Lower lobe of right lung (tissue), 2 donors: ENCODE results near the gene DNAH12. TPM values are rescaled to one million over a fixed set of nuclear protein-coding genes. Genes with fewer than 3 reads are reported as not detected.
"Not testable (repeated sequence)": the region's sequence is repeated elsewhere in the genome, so short reads cannot be mapped to it uniquely, and the experiment has no call there.

Source experiments
- ATAC-seq, 2 donors: fragments of 200-7000 bp; cut with Tn5 transposase; one replicate each; pipeline ENCODE4 v1.9.1; 2020 to 2022; ENCODE audit warnings: mild to moderate bottlenecking in 2 of 2, moderate library complexity in 2 of 2
- DNase-seq: peaks from one replicate; pipeline ENCODE4 v3.0.0-alpha.2; 2020
- H3K27ac ChIP-seq: fragments of 200-600 bp; one replicate; pipeline ENCODE4 v1.8.0; 2022
- H3K27me3 ChIP-seq: fragments of 200-600 bp; one replicate; pipeline ENCODE4 v1.8.0; 2022; ENCODE audit warnings: low read depth
- H3K36me3 ChIP-seq: fragments of 200-600 bp; one replicate; pipeline ENCODE4 v1.8.0; 2022; ENCODE audit warnings: mild to moderate bottlenecking
- H3K4me1 ChIP-seq: fragments of 200-600 bp; one replicate; pipeline ENCODE4 v1.8.0; 2022
- H3K4me3 ChIP-seq: fragments of 200-600 bp; one replicate; pipeline ENCODE4 v1.8.0; 2022; ENCODE audit warnings: mild to moderate bottlenecking
- H3K9me3 ChIP-seq: fragments of 200-600 bp; one replicate; pipeline ENCODE4 v1.8.0; 2022
- CTCF ChIP-seq: fragments of 200-600 bp; IDR thresholded peaks from one replicate; pipeline ENCODE4 v1.8.0; 2022; ENCODE audit warnings: antibody characterized with exemption, mild to moderate bottlenecking
- intact Hi-C: fragments of 100-400 bp; cut with DNase I; formaldehyde crosslinking; loops from one replicate; pipeline ENCODE4 v1.11.0; 2022
- total RNA-seq: library from RNA; stranded (reverse); fragmentation: NEBNext Ultra II Directional; extraction: Animal tissue kit (Norgen Biotek cat#: 25700); gene quantifications from one replicate; pipeline ENCODE4 v1.2.1, GENCODE V29; 2021
- donor health status: DM: no; HTN: yes; CAD: no; lungs with severe emphysema.

DNAH12 gene
- total RNA-seq, 1 donor from 2014 or later, result 11.2 TPM

- no peak for ATAC-seq
These were observed 158.6 kb downstream of the DNAH12 start for GRCh38 chr3:57385498-57385897.

GRCh38 chr3:57383838-57384237, 160.3 kb downstream of the DNAH12 start:
- H3K27me3 ChIP-seq, result no peaks in the 10 kb centered on the region
- no peaks in the 10 kb centered on the region for H3K36me3 ChIP-seq
- no peak overlapping the region for H3K27ac ChIP-seq
- no peak for DNase-seq
- no peak for TF ChIP-seq CTCF
- no peaks in the 10 kb centered on the region for H3K4me1 ChIP-seq
- H3K9me3 ChIP-seq, result no peaks in the 10 kb centered on the region
- H3K4me3 ChIP-seq, result no peak overlapping the region
- intact Hi-C loops, result no loop called here
- ATAC-seq, result no peak

More at GRCh38 chr3:57385498-57385897, 158.6 kb downstream of the DNAH12 start:
- Histone ChIP-seq H3K27me3 (no peaks in the 10 kb centered on the region), H3K9me3 (no peaks in the 10 kb centered on the region), H3K36me3 (no peaks in the 10 kb centered on the region), H3K4me1 (no peaks in the 10 kb centered on the region), H3K4me3 (no peak overlapping the region), H3K27ac (no peak overlapping the region)
- no peak for TF ChIP-seq CTCF
- intact Hi-C loops, result no loop called here
- DNase-seq, result no peak

GRCh38 chr3:57383406-57383805, 160.7 kb downstream of the DNAH12 start:
- no peak for ATAC-seq
- H3K4me3 ChIP-seq, result no peak overlapping the region
- no peak for DNase-seq
- no peaks in the 10 kb centered on the region for H3K9me3 ChIP-seq
- no peaks in the 10 kb centered on the region for H3K27me3 ChIP-seq
- no peaks in the 10 kb centered on the region for H3K4me1 ChIP-seq
- TF ChIP-seq CTCF, result no peak
- no peaks in the 10 kb centered on the region for H3K36me3 ChIP-seq
- intact Hi-C loops, result no loop called here
- no peak overlapping the region for H3K27ac ChIP-seq

- Histone ChIP-seq H3K27ac (no peak overlapping the region), H3K4me1 (no peaks in the 10 kb centered on the region), H3K36me3 (no peaks in the 10 kb centered on the region), H3K4me3 (no peak overlapping the region), H3K9me3 (no peaks in the 10 kb centered on the region), H3K27me3 (no peaks in the 10 kb centered on the region)
- intact Hi-C loops, result no loop called here
- TF ChIP-seq CTCF, result no peak
- no peak for DNase-seq
- ATAC-seq, result no peak
These were observed 161.2 kb downstream of the DNAH12 start for GRCh38 chr3:57382933-57383332.

- TF ChIP-seq CTCF, result no peak
- H3K9me3 ChIP-seq, result no peaks in the 10 kb centered on the region
- no peaks in the 10 kb centered on the region for H3K4me1 ChIP-seq
- no peak for DNase-seq
- no peak overlapping the region for H3K27ac ChIP-seq
- intact Hi-C loops, result no loop called here
- no peak for ATAC-seq
- no peaks in the 10 kb centered on the region for H3K36me3 ChIP-seq
- H3K4me3 ChIP-seq, result no peak overlapping the region
- H3K27me3 ChIP-seq, result no peaks in the 10 kb centered on the region
These were observed 173.8 kb downstream of the DNAH12 start for GRCh38 chr3:57370341-57370740.

GRCh38 chr3:57365089-57365488, 179.1 kb downstream of the DNAH12 start:
- H3K4me1 ChIP-seq, H3K27ac ChIP-seq, ATAC-seq, H3K9me3 ChIP-seq, H3K4me3 ChIP-seq, H3K27me3 ChIP-seq, DNase-seq, H3K36me3 ChIP-seq, intact Hi-C loops: not testable (repeated sequence)

GRCh38 chr3:57356275-57356674, 187.9 kb downstream of the DNAH12 start:
- H3K27me3 ChIP-seq, H3K4me1 ChIP-seq, H3K36me3 ChIP-seq, DNase-seq, H3K27ac ChIP-seq, intact Hi-C loops, H3K4me3 ChIP-seq, H3K9me3 ChIP-seq, ATAC-seq: not testable (repeated sequence)
